HG03469 (cell line): ENCODE measurements around the gene UQCRFS1.

Experiments used
- ATAC-seq: cut with Tn5 transposase; IDR thresholded peaks from one replicate; pipeline ENCODE4 v1.9.1; 2021; ENCODE audit warnings: mild to moderate bottlenecking, moderate library complexity, moderate number of reproducible peaks; ENCODE audit not compliant: unreplicated experiment

The UQCRFS1 gene

DNA sequence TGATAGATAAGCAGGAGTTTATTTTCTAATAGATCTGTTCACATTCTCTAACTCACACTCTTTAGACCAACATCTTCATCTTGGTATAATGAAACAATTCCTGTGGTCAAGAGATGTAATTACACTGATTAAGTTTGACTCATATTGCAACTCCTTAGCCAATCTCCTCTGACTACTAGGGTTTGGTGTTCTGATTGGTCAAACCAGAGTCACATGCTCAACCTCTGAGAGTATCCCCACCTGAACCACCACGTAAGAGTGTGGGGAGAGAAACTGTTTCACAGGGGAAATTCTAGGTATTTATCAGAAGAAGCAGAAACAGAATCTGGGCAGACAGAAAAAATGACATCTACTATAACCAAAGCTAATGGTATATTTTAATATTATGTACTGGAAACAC, 42.4 kb downstream of the UQCRFS1 start:
- ATAC-seq = no peak

GRCh38 chr19:29162694-29163093, 50.3 kb downstream of the UQCRFS1 start:
- ATAC-seq = no peak

- no peak for ATAC-seq
These were observed 57.3 kb downstream of the UQCRFS1 start for GRCh38 chr19:29155683-29156082.
